HTR-8/SVneo (cell line): Measurements from ENCODE around the gene DAPP1.
"Not testable (repeated sequence)": the region's sequence is repeated elsewhere in the genome, so short reads cannot be mapped to it uniquely, and the experiment has no call there.

Source experiments
- DNase-seq: peaks from one replicate; pipeline ENCODE4 v3.0.0; 2011; ENCODE audit warnings: low spot score, mixed read lengths; ENCODE audit not compliant: insufficient read length
- FAIRE-seq: peaks from 2 replicates; lab custom pipeline; 2011; peaks lifted over from hg19 to GRCh38; lab: Jason Lieb, UNC

DAPP1 gene

DNA sequence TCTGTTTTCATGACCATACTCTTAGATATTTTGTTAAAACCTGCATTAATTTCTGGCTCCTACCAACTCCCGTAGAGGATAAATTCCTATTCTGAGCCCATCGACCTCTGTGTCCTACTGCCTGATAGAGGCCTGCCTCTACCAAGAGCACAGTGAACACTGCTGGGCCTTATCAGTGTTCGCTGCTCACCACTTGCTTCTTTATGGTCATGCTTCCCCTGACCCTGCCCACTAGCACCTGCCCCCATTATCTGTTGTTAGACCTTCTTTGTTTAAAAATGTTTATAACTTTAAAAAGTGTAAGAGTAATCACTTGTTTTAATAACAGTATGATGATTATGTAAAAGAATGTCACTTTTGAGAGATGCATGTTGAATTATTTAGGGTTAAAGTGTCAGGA, 6.1 kb downstream of the DAPP1 start:
- DNase-seq (no peak), FAIRE-seq (no peak)

- FAIRE-seq (no peak), DNase-seq (no peak)
These were observed 7.5 kb downstream of the DAPP1 start for GRCh38 chr4:99824070-99824599.

DNA sequence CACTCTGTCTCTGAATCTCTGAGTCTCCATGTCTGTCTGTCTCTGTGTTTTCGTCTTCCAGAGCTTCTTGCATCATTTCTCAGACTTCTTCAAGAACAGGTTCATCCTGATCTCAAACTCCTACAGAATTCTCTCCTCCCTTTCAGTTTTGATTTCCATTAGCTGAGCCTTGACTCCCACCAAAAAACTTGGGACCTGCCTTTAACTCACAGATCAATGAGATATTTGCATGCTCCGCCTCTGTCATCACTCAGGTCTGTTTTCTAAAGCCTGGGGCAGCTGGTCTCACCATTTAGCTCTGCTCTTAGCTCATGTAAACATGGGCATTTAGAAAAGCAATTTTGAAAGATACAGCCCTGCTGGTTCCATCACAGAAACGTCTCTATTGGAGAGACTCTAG, 8.6 kb downstream of the DAPP1 start:
- FAIRE-seq = no peak
- no peak for DNase-seq

DNA sequence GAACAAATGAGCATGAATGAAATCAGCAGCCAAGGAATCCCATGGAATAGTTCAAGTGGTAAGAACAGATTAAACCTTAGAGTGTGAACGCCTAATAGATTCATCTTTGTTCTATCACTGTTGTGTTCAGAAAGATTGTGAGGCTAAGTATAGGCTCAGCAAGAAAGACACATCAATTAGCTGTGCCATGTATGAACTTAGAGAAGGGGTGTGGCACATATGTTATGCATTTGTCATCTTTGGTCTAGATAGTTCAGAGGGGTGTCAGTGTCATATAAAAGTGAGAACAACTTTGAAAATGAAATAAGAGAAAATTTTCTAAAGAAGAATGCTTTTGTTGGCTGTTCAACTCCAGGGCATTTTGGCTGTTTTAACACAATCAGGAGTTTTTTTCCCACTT, 9.4 kb downstream of the DAPP1 start:
- no peak for FAIRE-seq
- no peak for DNase-seq

- FAIRE-seq = no peak
These were observed 10.8 kb downstream of the DAPP1 start for GRCh38 chr4:99827454-99827853.

DNA sequence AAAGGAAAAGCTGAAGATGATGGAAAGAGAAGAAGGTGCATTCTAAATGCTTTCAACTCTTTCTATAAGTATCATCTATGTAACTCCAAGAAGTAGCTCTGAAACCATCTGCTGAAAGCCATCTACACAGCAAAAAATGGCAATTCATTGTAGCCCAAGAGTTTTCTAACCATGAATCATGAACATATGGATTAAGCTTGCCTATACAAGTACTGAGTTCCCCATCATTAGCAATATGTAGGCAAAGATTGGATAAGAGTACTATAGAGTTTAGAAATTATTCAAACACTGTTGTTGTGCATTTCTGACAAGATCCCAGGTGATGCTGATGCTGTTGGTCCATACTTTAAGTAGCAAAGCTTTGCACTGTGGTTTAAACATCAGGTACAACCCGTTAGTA, 11.2 kb downstream of the DAPP1 start:
- DNase-seq (no peak), FAIRE-seq (no peak)

More at GRCh38 chr4:99827454-99827853, 10.8 kb downstream of the DAPP1 start:
- DNase-seq = no peak

DNA sequence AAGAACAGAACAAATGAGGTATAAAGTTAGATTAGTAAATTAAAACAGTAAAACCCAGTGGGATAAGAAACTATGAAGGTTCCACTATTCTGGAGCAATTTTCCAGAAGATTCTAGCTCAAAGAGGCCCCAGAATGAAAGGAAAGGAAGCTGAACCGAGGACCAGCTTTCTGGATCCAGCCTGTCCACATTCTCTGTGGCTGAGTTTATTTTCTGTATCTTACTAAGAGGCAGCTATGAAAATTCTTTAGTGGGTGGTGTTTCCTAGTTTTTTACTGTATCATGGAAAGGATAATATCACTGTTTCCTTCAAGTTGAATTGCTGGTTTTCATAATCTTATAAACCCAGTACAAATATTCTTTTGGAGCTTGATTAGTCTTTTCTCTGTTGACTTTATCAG, 11.8 kb downstream of the DAPP1 start:
- no peak for FAIRE-seq
- no peak for DNase-seq

DNA sequence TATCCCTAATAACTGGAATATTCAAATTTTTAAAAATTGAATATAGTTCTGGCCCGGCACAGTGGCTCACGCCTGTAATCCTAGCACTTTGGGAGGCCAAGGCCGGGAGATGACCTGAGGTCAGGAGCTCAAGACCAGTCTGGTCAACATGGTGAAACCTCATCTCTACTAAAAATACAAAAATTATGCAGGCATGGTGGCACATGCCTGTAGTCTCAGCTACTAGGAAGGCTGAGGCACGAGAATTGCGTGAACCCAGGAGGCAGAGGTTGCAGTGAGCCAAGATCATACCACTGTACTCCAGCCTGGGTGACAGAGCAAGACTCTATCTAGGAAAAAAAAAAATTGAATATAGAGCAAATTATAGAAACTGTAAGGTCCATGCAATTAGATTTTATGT, 13.4 kb downstream of the DAPP1 start:
- DNase-seq, FAIRE-seq: not testable (repeated sequence)

DNA sequence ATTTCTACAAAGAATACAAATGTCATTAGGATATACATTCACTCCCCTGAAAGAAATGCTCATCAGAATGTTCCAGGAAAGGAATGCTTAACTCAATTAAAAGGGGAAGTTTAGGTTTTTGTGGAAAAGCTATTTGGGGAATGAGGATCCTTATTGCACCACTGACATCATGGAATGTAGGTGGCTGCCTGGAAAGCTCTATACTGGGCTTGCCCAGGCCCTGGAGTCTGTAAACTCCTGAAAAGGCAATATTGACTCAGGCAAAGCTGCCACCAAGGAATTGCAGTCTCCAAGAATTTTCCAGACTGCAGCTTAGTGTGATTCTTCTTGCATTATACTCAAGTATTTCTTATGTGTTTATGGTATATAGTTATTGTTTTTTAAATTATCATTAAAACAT, 15.7 kb downstream of the DAPP1 start:
- FAIRE-seq (no peak), DNase-seq (no peak)

- DNase-seq (no peak), FAIRE-seq (no peak)
These were observed 16.1 kb downstream of the DAPP1 start for GRCh38 chr4:99832758-99833157.

DNA sequence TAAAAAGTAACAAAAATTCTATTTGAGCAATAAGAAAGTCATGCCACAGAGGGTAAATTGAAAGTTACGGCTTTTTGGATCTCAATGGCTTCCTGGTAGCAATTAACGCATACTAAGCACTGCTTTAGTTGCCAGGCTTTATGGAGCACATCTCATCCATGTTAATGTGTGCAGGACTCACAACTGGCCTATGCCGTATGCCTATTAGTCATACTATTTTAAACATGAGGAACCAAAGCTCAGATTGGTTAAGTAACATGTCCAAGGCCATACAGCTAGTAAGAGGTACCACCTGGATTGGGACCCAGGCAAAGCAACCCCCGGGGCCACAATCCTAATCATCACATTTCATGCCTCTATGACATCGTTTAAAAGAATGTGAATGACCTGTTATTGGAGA, 17.1 kb downstream of the DAPP1 start:
- no peak for FAIRE-seq
- DNase-seq = no peak

DNA sequence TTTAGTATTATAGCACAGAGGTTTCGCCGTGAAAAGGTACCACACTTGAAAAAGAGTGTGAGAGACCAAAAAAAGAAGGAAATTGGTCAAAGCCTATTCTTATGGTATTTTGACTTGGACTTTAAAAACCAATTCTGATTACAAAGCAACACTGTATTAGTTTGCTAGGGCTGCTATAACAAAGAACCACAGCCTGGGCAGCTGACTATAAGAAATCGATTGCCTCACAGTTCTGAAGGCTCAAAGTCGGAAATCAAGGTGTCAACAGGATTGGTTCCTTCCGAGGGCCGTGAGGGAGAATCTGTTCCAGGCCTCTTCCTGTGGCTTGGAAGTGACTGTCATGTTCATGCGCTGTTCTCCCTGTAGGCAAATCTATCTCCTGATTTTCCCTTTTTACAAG, 17.9 kb downstream of the DAPP1 start:
- FAIRE-seq (no peak), DNase-seq (no peak)

DNA sequence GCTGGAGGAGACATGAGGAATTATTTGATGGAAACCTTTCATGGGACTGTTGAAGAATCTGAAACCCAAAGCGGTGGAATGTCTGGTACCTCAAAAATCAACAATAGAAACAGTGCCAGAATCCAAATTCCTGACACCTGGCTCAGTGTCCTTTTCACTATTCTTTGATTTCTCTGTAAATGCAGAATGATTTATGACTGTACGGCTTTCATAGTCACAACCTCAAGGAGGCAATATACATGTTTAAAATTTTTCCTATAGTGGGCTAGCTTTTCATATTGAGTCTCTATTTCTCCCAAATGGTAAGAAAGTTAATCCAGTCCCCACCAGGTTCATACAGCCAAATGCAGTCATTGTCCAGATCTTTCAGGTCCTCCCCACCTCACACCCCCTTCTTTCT, 19.3 kb downstream of the DAPP1 start:
- DNase-seq = no peak
- no peak for FAIRE-seq

DNA sequence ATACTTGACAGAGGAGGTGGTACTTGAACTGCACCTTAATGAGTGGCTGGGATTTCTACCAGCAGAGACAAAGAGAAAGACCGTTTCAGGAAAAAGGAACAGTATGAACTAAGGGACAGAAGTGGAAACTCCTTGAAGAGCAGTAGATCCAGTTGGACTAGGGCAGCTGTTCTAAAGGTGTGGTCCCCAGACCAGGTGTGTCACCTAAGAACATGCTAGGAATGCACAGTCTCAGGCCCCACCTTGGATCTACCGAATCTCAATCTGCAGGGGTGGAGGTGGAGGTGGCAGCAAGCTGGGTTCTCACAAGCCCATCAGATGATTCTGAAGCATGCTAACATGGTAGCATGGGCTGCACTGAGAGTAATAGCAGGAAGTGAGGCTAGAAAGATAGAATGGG, 22.3 kb downstream of the DAPP1 start:
- FAIRE-seq = no peak
- no peak for DNase-seq

GRCh38 chr4:99841129-99841528, 24.5 kb downstream of the DAPP1 start:
- no peak for FAIRE-seq

DNA sequence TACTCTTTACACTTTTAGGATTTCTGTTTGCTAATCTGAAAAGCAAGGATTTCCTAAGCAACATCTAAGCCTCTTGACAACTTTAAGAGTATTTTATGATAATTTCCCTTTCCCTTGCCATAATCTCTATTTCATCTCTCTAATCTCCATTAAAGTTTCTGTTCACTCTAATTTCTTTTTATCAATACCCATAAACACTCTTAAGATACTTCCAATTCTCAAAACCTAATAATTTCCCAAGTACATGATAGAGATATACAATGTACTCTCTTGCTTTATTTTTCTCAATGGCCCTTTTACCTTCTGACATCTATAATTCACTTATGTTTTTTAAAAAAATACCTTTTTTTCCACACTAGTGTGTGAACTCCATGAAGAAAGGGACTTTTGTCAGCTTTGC, 26.8 kb downstream of the DAPP1 start:
- DNase-seq (no peak), FAIRE-seq (no peak)

More at GRCh38 chr4:99841129-99841528, 24.5 kb downstream of the DAPP1 start:
- no peak for DNase-seq

- no peak for DNase-seq
- FAIRE-seq = no peak
These were observed 27.4 kb downstream of the DAPP1 start for GRCh38 chr4:99844048-99844447.

GRCh38 chr4:99845179-99845578, 28.6 kb downstream of the DAPP1 start:
- DNase-seq = no peak
- no peak for FAIRE-seq

DNA sequence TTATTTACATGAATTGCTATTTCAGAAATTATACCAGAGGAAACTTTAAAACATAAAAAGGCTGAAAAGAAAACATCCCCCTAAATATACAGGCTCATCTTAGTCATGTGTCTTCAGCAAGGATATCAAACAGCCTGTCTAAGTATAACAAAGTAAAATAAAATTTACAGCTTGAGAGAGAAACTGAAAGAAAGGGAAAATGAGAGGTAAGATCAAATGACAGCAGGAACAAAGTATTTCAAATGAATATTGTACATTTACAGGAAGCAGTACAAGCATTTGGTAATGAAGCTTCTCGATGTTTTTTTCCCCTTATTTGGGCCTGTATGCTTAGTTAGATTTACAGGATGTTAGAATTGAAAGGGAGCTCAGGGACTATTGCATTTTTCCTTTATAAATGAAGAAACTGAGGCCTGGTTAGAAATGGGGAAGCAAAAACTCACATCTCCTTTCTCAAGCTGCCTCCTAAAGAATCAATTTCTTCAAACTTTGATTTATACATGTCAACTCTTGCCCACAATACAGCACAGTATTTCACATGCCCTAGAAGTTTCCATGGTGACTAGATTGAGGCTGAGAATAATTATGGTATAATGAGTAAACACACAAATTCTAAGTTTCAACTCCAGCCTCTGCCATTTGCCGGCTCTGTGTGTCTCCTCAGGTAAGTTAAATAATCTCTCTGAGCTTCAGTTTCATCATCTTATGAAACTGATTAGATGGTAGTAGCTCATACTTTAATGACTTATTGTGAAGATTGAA, 29.3 kb downstream of the DAPP1 start:
- FAIRE-seq = no peak
- no peak for DNase-seq

DNA sequence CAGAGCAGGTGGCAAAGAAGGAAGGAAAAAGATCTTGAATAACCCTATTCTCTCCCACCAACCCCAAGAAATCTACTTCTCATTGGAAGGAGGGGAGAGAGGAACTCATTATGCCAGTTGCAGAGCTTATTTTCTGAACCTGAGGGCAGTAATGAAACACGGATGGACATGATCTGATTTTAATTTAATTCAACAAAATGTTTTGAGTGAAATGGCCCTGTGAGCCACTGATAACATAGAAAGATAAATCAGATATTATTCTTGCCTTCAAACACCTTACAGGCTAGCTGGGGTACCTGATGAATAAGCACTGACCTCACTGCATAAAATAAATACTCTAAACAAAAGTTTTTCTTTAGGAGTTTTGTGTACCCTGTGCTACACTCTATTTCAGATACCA, 30.3 kb downstream of the DAPP1 start:
- DNase-seq (no peak), FAIRE-seq (no peak)

- no peak for DNase-seq
- FAIRE-seq = no peak
These were observed 30.8 kb downstream of the DAPP1 start for GRCh38 chr4:99847362-99847976.

DNA sequence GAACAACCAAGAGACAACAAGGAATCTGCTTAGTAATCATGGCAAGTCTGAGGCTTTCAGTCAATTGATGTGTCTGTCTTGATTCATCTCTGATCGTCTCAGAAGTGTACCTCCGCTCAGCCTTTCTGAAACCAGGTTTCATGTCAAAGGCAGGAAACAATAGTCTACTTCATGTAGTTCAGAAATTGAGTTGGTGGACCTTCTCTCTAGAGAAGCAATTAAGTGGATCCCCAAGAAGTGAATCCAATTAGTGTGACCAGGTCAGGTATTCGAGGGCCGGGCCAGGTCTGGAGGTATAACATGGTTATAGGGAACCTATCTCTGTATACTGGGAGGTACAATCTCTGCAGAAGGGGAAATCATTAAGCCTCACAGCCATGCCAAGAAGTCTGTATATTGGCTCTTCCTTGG, 32.0 kb downstream of the DAPP1 start:
- DNase-seq = no peak

More for the DNA sequence above, 32.0 kb downstream of the DAPP1 start:
- no peak for FAIRE-seq
